HEK293T (cell line): Measurements from ENCODE around the gene PLEKHG4B.

Source experiments
- CTCF ChIA-PET: fragments of 350-600 bp; formaldehyde crosslinking; extraction: SDS; loops from one replicate; lab custom pipeline; 2021; ENCODE audit warnings: antibody characterized with exemption, inconsistent platforms; lab: Yijun Ruan, JAX
- POLR2A ChIA-PET: fragments of 350-600 bp; formaldehyde crosslinking; extraction: SDS; loops from one replicate; lab custom pipeline; 2020; ENCODE audit warnings: antibody characterized with exemption, inconsistent platforms; lab: Yijun Ruan, JAX
- DNase-seq: peaks from one replicate; pipeline ENCODE4 v3.0.0; 2012; ENCODE audit warnings: mixed read lengths; ENCODE audit errors: extremely low spot score
- ARNT ChIP-seq: fragments of 450-650 bp; IDR thresholded peaks from 2 replicates; pipeline ENCODE4 v1.6.1; 2017; ENCODE audit warnings: mild to moderate bottlenecking
- BHLHE40 ChIP-seq: fragments of 450-650 bp; IDR thresholded peaks from 2 replicates; pipeline ENCODE4 v1.6.1; 2016; ENCODE audit warnings: mild to moderate bottlenecking, moderate library complexity, borderline replicate concordance
- CTBP1 ChIP-seq: fragments of 450-650 bp; IDR thresholded peaks from 2 replicates; pipeline ENCODE4 v1.6.1; 2016; ENCODE audit warnings: borderline replicate concordance
- ELF4 ChIP-seq: fragments of 450-650 bp; IDR thresholded peaks from 2 replicates; pipeline ENCODE4 v1.6.1; 2017; ENCODE audit warnings: antibody characterized with exemption
- FOXA1 ChIP-seq: fragments of 450-650 bp; IDR thresholded peaks from 2 replicates; pipeline ENCODE4 v1.6.1; 2016; ENCODE audit warnings: mild to moderate bottlenecking
- FOXK2 ChIP-seq: fragments of 450-650 bp; IDR thresholded peaks from 2 replicates; pipeline ENCODE4 v1.6.1; 2016; ENCODE audit warnings: mild to moderate bottlenecking
- FOXM1 ChIP-seq: fragments of 450-650 bp; IDR thresholded peaks from 2 replicates; pipeline ENCODE4 v1.6.1; 2017; ENCODE audit warnings: mild to moderate bottlenecking, borderline replicate concordance
- HDGF ChIP-seq: fragments of 450-650 bp; IDR thresholded peaks from 2 replicates; pipeline ENCODE4 v1.6.1; 2017; ENCODE audit warnings: antibody characterized with exemption, borderline replicate concordance
- L3MBTL2 ChIP-seq: fragments of 450-650 bp; conservative IDR thresholded peaks from 2 replicates; pipeline ENCODE4 v1.6.1; 2016; ENCODE audit warnings: mild to moderate bottlenecking
- LEF1 ChIP-seq: fragments of 450-650 bp; IDR thresholded peaks from 2 replicates; pipeline ENCODE4 v1.6.1; 2017; ENCODE audit warnings: mild to moderate bottlenecking, borderline replicate concordance
- NFRKB ChIP-seq: fragments of 450-650 bp; IDR thresholded peaks from 2 replicates; pipeline ENCODE4 v1.6.1; 2016; ENCODE audit warnings: mild to moderate bottlenecking, moderate library complexity
- PKNOX1 ChIP-seq: fragments of 450-650 bp; IDR thresholded peaks from 2 replicates; pipeline ENCODE4 v1.6.1; 2016
- SP1 ChIP-seq: fragments of 450-650 bp; IDR thresholded peaks from 2 replicates; pipeline ENCODE4 v1.6.1; 2017
- SUZ12 ChIP-seq: fragments of 450-650 bp; IDR thresholded peaks from 2 replicates; pipeline ENCODE4 v1.6.1; 2016; ENCODE audit warnings: mild to moderate bottlenecking
- TARDBP ChIP-seq: fragments of 450-650 bp; IDR thresholded peaks from 2 replicates; pipeline ENCODE4 v1.6.1; 2016
- ZNF384 ChIP-seq: fragments of 450-650 bp; IDR thresholded peaks from 2 replicates; pipeline ENCODE4 v1.6.1; 2016

PLEKHG4B gene

DNA sequence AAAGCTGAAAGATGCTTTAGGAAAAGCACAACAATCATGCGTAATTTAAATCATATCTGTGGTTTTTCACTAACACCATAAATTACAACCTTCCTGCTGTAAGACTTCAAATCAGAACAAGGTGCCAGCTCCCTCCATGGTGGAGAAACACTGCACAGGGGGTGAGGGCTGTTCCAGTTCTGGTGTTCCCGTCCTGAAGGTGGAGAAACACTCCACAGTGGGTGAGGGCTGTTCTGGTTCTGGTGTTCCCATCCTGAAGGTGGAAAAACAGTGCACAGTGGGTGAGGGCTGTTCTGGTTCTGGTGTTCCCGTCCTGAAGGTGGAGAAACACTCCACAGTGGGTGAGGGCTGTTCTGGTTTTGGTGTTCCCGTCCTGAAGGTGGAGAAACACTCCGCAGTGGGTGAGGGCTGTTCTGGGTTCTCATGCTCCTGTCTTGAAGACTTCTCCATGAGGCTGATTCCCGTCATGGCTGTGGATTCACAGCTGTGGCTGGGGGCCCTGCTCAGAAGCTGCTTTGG lies 12.9 kb downstream of the PLEKHG4B start:
- POLR2A ChIA-PET, result interaction anchor here (2.5 kb wide), 1 partner anchor 13 kb away, joined by 12 read pairs; the partner anchor contains the start of gene PLEKHG4B
- CTCF ChIA-PET, result interaction anchor here (0.6 kb wide), 1 partner anchor 64 kb away, joined by 3 read pairs; no protein-coding TSS in a partner anchor
- no peak for DNase-seq
- TF ChIP-seq ZNF384 (no peak), FOXK2 (no peak), SP1 (no peak), CTBP1 (no peak), ELF4 (no peak)

DNA sequence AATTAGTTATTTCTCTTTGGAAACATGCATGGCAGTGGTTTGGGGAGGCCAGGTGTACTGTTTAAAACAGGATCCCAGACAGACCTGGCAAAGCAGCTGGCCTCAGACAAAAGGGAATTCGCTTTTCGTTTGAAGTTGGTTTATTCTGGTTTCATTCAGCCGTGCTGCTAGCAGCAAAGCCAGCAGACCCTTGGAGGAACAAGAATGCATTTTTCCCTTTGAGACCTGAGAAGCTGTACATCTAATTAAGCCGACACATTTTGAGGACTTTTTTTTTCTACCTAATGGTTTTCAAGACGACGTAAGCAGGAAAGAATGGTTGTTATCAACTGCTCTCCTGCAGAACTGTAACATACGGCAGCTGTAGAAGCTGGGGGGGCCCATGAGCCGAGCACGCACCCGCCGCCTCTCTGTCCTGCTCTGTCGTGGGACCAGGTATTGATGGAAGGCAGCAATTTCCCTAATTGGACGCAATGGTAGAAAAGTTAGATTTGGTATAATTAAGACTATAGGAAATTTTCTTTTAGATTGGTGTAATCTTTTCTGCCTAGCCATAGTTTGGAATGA lies 13.6 kb downstream of the PLEKHG4B start:
- DNase-seq, result no peak

GRCh38 chr5:106587-106986 lies 14.6 kb downstream of the PLEKHG4B start:
- ChIA-PET POLR2A (no interaction called here), CTCF (no interaction called here)
- TF ChIP-seq NFRKB, result no peak
- DNase-seq, result no peak

More for the DNA sequence above, 13.6 kb downstream of the PLEKHG4B start:
- TF ChIP-seq ARNT, result no peak
- no peak for TF ChIP-seq BHLHE40
- no peak for TF ChIP-seq ELF4
- TF ChIP-seq TARDBP, result no peak
- TF ChIP-seq FOXK2, result no peak
- no peak for TF ChIP-seq FOXM1
- no peak for TF ChIP-seq ZNF384
- TF ChIP-seq FOXA1, result no peak
- no peak for TF ChIP-seq HDGF
- TF ChIP-seq CTBP1, result no peak
- no peak for TF ChIP-seq NFRKB
- TF ChIP-seq SP1, result no peak
- TF ChIP-seq PKNOX1, result no peak
- TF ChIP-seq LEF1, result no peak
- no peak for TF ChIP-seq L3MBTL2
- TF ChIP-seq SUZ12, result no peak
- CTCF ChIA-PET, result interaction anchor here (0.6 kb wide), 1 partner anchor 64 kb away, joined by 3 read pairs; no protein-coding TSS in a partner anchor
- POLR2A ChIA-PET, result no interaction called here

DNA sequence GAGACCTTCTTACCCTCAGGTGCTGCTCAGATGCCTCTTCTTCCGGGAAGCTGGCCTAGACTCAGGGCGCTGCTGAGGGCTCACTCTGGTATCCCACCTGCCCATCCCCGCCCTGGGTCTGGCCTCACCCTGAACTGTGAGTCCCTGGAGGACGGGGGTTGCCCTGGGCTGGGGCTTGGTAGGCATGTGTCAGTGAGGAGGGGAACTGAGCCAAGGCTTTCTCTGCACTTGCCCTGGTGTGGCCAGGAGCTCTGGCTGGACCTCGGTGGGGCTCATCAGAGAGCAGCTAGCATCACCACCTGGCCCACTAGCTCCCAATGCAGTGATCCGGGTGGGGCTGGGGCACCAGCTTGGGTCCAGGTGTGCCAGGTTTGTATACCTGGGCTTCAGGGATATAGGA lies 15.6 kb downstream of the PLEKHG4B start:
- TF ChIP-seq NFRKB (no peak), ARNT (no peak), SP1 (no peak), CTBP1 (no peak), ZNF384 (no peak), FOXM1 (no peak), ELF4 (no peak), FOXA1 (no peak), HDGF (no peak), FOXK2 (no peak), LEF1 (no peak), L3MBTL2 (no peak), TARDBP (no peak), BHLHE40 (no peak), PKNOX1 (no peak), SUZ12 (no peak)
- ChIA-PET POLR2A (no interaction called here), CTCF (no interaction called here)
- no peak for DNase-seq

- POLR2A ChIA-PET, result no interaction called here
- DNase-seq, result no peak
- TF ChIP-seq ZNF384 (no peak), SUZ12 (no peak), SP1 (no peak), CTBP1 (no peak), ELF4 (no peak), BHLHE40 (no peak), HDGF (no peak), L3MBTL2 (no peak), PKNOX1 (no peak), LEF1 (no peak), TARDBP (no peak), FOXM1 (no peak), ARNT (no peak), NFRKB (no peak), FOXA1 (no peak), FOXK2 (no peak)
- CTCF ChIA-PET, result no interaction called here
These were observed 17.9 kb downstream of the PLEKHG4B start for GRCh38 chr5:109826-110225.

DNA sequence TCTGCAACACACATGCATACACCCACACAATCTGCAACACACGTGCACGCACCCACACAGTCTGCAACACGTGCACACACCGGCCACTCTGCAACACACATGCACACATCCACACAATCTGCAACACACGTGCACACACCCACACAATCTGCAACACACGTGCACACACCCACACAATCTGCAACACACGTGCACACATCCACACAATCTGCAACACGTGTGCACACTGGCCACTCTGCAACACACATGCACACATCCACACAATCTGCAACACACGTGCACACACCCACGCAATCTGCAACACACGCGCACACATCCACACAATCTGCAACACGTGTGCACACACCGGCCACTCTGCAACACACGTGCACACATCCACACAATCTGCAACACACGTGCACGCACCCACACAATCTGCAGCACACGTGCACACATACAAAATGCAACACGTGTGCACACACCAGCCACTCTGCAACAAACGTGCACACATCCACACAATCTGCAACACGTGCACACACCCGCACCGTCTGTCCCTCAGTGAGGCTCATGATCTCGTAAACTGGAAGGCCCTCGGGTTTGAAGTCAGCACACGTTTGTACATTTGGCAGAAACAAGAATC lies 18.4 kb downstream of the PLEKHG4B start:
- DNase-seq, result no peak
- ChIA-PET POLR2A (interaction anchor here (1.2 to 1.6 kb wide), 2 partner anchors 19 kb away, joined by 3 read pairs; partner anchors contain the start of gene PLEKHG4B), CTCF (no interaction called here)
- TF ChIP-seq FOXM1 (no peak), BHLHE40 (no peak), L3MBTL2 (no peak), FOXK2 (no peak), NFRKB (no peak), ZNF384 (no peak), HDGF (no peak), FOXA1 (no peak), SUZ12 (no peak), SP1 (no peak), PKNOX1 (no peak), LEF1 (no peak)
